Activated naive CD4-positive, alpha-beta T cell treated with anti-CD3 and anti-CD28 coated beads, Interleukin-2, amount 50 U/mL, for 24 hours (primary cell): Measurements from ENCODE around the gene NR6A1.

Source experiments
- H3K27ac Mint-ChIP-seq: one replicate; pipeline ENCODE4 v1.8.0; 2021; ENCODE audit warnings: mild to moderate bottlenecking, mixed read lengths
- H3K27me3 Mint-ChIP-seq: one replicate; pipeline ENCODE4 v1.8.0; 2021; ENCODE audit warnings: mixed read lengths
- H3K36me3 Mint-ChIP-seq: one replicate; pipeline ENCODE4 v1.8.0; 2021; ENCODE audit warnings: mixed read lengths
- H3K4me1 Mint-ChIP-seq: one replicate; pipeline ENCODE4 v1.8.0; 2021; ENCODE audit warnings: mixed read lengths
- H3K4me3 Mint-ChIP-seq: one replicate; pipeline ENCODE4 v1.8.0; 2021; ENCODE audit warnings: mild to moderate bottlenecking, mixed read lengths
- H3K9me3 Mint-ChIP-seq: one replicate; pipeline ENCODE4 v1.8.0; 2021; ENCODE audit warnings: mixed read lengths

NR6A1 gene

GRCh38 chr9:124771867-124772679 lies 962 bp upstream of the NR6A1 start:
- peaks cover 61% of the 10 kb centered on the region for H3K27me3 Mint-ChIP-seq

GRCh38 chr9:124770359-124771020 lies 621 bp downstream of the NR6A1 start:
- H3K4me3 Mint-ChIP-seq = peak overlapping the region; percentile 83
- no peaks in the 10 kb centered on the region for H3K36me3 Mint-ChIP-seq
- H3K27ac Mint-ChIP-seq = peak overlapping the region; percentile 3
- no peaks in the 10 kb centered on the region for H3K9me3 Mint-ChIP-seq
- H3K27me3 Mint-ChIP-seq = peaks cover 57% of the 10 kb centered on the region
- H3K4me1 Mint-ChIP-seq = peaks cover 42% of the 10 kb centered on the region

More at GRCh38 chr9:124771867-124772679, 962 bp upstream of the NR6A1 start:
- H3K4me3 Mint-ChIP-seq = peak overlapping the region; percentile 96
- H3K9me3 Mint-ChIP-seq = no peaks in the 10 kb centered on the region
- peaks cover 51% of the 10 kb centered on the region for H3K4me1 Mint-ChIP-seq
- H3K36me3 Mint-ChIP-seq = no peaks in the 10 kb centered on the region
- H3K27ac Mint-ChIP-seq = peak overlapping the region; percentile 87

GRCh38 chr9:124769549-124770358 lies 1.4 kb downstream of the NR6A1 start:
- Mint-ChIP-seq H3K9me3 (no peaks in the 10 kb centered on the region), H3K27me3 (peaks cover 60% of the 10 kb centered on the region)

GRCh38 chr9:124768750-124769548 lies 2.2 kb downstream of the NR6A1 start:
- Mint-ChIP-seq H3K27me3 (peaks cover 57% of the 10 kb centered on the region), H3K9me3 (no peaks in the 10 kb centered on the region), H3K27ac (peak overlapping the region; percentile 65), H3K4me1 (peaks cover 34% of the 10 kb centered on the region), H3K36me3 (no peaks in the 10 kb centered on the region), H3K4me3 (peak overlapping the region; percentile 83)

More at GRCh38 chr9:124769549-124770358, 1.4 kb downstream of the NR6A1 start:
- peak overlapping the region; percentile 83 for H3K4me3 Mint-ChIP-seq
- H3K4me1 Mint-ChIP-seq = peaks cover 42% of the 10 kb centered on the region
- H3K27ac Mint-ChIP-seq = peak overlapping the region; percentile 65
- H3K36me3 Mint-ChIP-seq = no peaks in the 10 kb centered on the region

- H3K9me3 Mint-ChIP-seq = no peaks in the 10 kb centered on the region
- H3K4me1 Mint-ChIP-seq = peaks cover 31% of the 10 kb centered on the region
- no peak overlapping the region for H3K4me3 Mint-ChIP-seq
- no peak overlapping the region for H3K27ac Mint-ChIP-seq
- no peaks in the 10 kb centered on the region for H3K36me3 Mint-ChIP-seq
- H3K27me3 Mint-ChIP-seq = peaks cover 53% of the 10 kb centered on the region
Observed at GRCh38 chr9:124768334-124768733, 2.8 kb downstream of the NR6A1 start.

- no peak overlapping the region for H3K27ac Mint-ChIP-seq
- no peaks in the 10 kb centered on the region for H3K36me3 Mint-ChIP-seq
- H3K9me3 Mint-ChIP-seq = no peaks in the 10 kb centered on the region
- peaks cover 56% of the 10 kb centered on the region for H3K27me3 Mint-ChIP-seq
- H3K4me3 Mint-ChIP-seq = no peak overlapping the region
- H3K4me1 Mint-ChIP-seq = peaks cover 31% of the 10 kb centered on the region
Observed at GRCh38 chr9:124767821-124768220, 3.3 kb downstream of the NR6A1 start.

- H3K36me3 Mint-ChIP-seq = no peaks in the 10 kb centered on the region
- peaks cover 57% of the 10 kb centered on the region for H3K27me3 Mint-ChIP-seq
- H3K4me1 Mint-ChIP-seq = peaks cover 23% of the 10 kb centered on the region
- no peaks in the 10 kb centered on the region for H3K9me3 Mint-ChIP-seq
- no peak overlapping the region for H3K27ac Mint-ChIP-seq
- no peak overlapping the region for H3K4me3 Mint-ChIP-seq
Observed at GRCh38 chr9:124766815-124767554, 4.1 kb downstream of the NR6A1 start.

- H3K9me3 Mint-ChIP-seq = no peaks in the 10 kb centered on the region
- no peak overlapping the region for H3K4me3 Mint-ChIP-seq
- H3K36me3 Mint-ChIP-seq = no peaks in the 10 kb centered on the region
- H3K27ac Mint-ChIP-seq = no peak overlapping the region
- peaks cover 19% of the 10 kb centered on the region for H3K4me1 Mint-ChIP-seq
- peaks cover 59% of the 10 kb centered on the region for H3K27me3 Mint-ChIP-seq
Observed at GRCh38 chr9:124766326-124766725, 4.8 kb downstream of the NR6A1 start.

GRCh38 chr9:124765439-124765835 lies 5.7 kb downstream of the NR6A1 start:
- H3K4me3 Mint-ChIP-seq = no peak overlapping the region
- no peak overlapping the region for H3K27ac Mint-ChIP-seq
- peaks cover 65% of the 10 kb centered on the region for H3K27me3 Mint-ChIP-seq
- H3K4me1 Mint-ChIP-seq = peaks cover 16% of the 10 kb centered on the region
- H3K9me3 Mint-ChIP-seq = no peaks in the 10 kb centered on the region
- H3K36me3 Mint-ChIP-seq = no peaks in the 10 kb centered on the region

- Mint-ChIP-seq H3K4me1 (peaks cover 11% of the 10 kb centered on the region), H3K27ac (no peak overlapping the region), H3K36me3 (no peaks in the 10 kb centered on the region), H3K4me3 (no peak overlapping the region), H3K27me3 (peaks cover 62% of the 10 kb centered on the region), H3K9me3 (no peaks in the 10 kb centered on the region)
Observed at GRCh38 chr9:124764774-124765438, 6.2 kb downstream of the NR6A1 start.

- Mint-ChIP-seq H3K9me3 (no peaks in the 10 kb centered on the region), H3K4me1 (no peaks in the 10 kb centered on the region), H3K27ac (no peak overlapping the region), H3K36me3 (no peaks in the 10 kb centered on the region), H3K4me3 (no peak overlapping the region), H3K27me3 (peaks cover 51% of the 10 kb centered on the region)
Observed at GRCh38 chr9:124762633-124763032, 8.5 kb downstream of the NR6A1 start.

GRCh38 chr9:124761710-124762109 lies 9.4 kb downstream of the NR6A1 start:
- Mint-ChIP-seq H3K27me3 (peaks cover 50% of the 10 kb centered on the region), H3K4me1 (no peaks in the 10 kb centered on the region), H3K36me3 (no peaks in the 10 kb centered on the region), H3K9me3 (no peaks in the 10 kb centered on the region), H3K27ac (no peak overlapping the region), H3K4me3 (no peak overlapping the region)

GRCh38 chr9:124761196-124761595 lies 9.9 kb downstream of the NR6A1 start:
- Mint-ChIP-seq H3K4me1 (no peaks in the 10 kb centered on the region), H3K27me3 (peaks cover 51% of the 10 kb centered on the region), H3K27ac (no peak overlapping the region), H3K9me3 (no peaks in the 10 kb centered on the region), H3K4me3 (no peak overlapping the region), H3K36me3 (no peaks in the 10 kb centered on the region)

GRCh38 chr9:124760719-124761118 lies 10.4 kb downstream of the NR6A1 start:
- Mint-ChIP-seq H3K9me3 (no peaks in the 10 kb centered on the region), H3K27me3 (peaks cover 55% of the 10 kb centered on the region), H3K4me1 (no peaks in the 10 kb centered on the region), H3K36me3 (no peaks in the 10 kb centered on the region), H3K27ac (no peak overlapping the region), H3K4me3 (no peak overlapping the region)
